Inferior parietal cortex (tissue), 1 donor: Measurements from ENCODE around the gene SUGT1.
A peak's percentile ranks its signal among the peaks of the same experiment; 100 is the strongest.
"Not testable (repeated sequence)": the region's sequence is repeated elsewhere in the genome, so short reads cannot be mapped to it uniquely, and the experiment has no call there.

Experiments
- DNase-seq: peaks from one replicate; pipeline ENCODE4 v3.0.0-alpha.2; 2016; ENCODE audit errors: extremely low spot score

SUGT1 gene

DNA sequence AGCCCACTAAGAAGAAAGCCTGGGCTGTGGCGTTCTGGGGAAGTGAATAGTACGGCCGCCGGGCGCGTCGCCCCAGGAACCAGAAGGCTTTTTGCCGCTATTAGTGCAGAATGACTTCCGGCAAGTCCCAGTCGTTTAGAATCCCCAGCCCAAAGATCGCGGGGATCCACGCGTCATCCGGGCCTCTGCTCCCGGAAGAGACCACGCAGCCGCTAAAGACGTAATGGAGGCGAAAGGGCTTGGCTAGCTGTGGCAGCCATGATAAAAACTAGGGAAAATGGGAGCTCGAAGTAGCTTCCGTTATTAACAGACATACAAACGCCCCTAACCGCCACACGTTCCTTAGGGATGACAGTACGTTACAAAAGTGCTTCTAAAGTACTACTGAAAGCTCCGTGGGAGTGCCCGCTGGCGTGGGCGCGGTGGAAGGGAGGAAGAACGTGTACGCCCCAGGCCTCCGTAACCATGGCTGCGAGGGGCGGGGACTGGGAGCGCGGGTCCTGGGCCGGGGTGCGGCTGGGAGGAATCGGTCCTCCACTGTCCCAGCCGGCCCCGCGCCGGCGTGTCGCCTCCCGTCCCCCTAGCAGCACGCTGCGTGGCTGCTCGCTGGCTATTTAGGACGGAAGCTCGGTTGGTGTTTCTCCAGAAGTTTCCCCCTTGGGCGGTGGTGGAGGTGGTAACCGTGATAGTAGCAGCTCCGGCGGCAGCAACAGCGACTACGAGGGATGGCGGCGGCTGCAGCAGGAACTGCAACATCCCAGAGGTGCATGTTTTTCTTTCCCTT is at the start of gene SUGT1:
TSS of gene SUGT1 (plus strand) at position 641 of the 784 bp plus-strand sequence. CDS start at position 726, 85 bp downstream.
- peak; percentile 97 for DNase-seq

DNA sequence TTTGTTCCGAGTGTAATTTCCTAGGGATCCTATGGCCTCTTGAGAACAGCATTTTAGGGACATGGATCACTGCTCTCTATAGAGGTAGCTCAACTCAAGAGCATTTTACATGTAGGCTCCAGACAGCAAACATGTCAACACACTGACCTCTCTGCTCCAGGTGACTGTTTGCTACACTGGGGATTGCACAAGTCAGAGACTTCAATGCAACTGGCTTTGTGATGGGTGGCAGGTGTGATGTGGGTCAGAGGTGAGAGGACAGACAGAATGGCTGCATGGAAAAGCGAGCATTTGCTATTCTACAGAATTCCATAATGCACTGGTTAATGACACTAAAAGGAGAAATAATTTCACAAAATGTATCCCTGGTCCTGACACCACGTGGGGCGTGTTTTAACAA is 49.3 kb upstream of the SUGT1 start:
- not testable (repeated sequence) for DNase-seq

DNA sequence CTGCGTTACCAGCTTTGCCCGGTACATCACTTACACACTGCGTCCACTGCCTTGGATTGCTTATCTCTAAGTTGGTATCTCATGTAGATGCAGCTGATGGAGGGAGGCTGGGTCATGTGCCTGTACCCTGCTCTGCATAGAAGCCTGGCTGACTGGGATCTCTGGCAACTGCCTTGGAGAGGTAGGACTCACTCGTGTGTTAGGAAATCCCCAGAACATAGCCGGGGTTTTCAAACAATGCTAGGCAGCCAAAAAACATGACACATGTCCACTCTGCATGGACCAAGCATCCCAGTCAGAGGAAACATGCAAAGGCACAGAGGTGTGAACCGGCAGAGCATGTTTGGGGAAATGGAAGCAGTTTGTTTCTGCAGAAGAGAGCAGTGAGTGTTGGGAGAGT is 46.5 kb upstream of the SUGT1 start:
- not testable (repeated sequence) for DNase-seq

DNA sequence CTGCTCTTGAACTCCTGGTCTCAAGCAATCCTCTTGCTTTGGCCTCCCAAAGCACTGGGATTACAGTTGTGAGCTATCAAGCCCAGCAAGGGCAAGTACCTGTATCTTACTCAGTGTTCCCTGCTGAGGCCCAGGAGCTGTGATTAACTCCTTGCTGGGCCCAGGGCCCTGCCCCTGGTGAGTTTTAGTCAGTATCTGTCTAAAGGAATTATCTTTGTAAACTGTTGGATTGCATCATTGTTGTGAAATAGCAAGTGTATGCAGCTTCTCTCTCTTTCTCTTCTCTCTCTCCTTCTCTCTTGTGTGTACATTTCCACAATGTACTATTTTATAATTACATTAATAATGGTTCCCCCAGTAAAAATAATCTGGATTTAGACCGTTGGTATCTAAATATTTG is 45.8 kb upstream of the SUGT1 start:
- DNase-seq = not testable (repeated sequence)

DNA sequence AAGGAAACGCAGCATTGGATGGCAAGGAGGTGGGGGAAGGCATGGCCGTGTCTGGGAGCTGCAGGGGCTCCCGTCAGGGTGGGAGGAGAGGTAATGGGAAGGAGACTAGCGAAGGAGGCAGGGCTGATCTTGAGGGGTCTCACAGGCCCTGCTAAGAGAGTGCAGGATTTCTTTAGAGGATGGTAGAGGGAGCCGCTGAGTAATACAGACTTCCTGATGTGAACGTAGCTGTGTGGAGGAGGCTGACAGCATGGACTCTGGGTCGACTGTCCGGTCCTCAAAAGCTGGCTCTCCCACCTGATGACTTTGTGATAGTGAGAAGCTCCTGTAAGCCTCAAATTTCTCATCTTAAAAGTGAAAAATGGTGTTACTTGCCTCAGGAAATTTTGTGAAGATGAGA is 44.5 kb upstream of the SUGT1 start:
- DNase-seq = not testable (repeated sequence)

DNA sequence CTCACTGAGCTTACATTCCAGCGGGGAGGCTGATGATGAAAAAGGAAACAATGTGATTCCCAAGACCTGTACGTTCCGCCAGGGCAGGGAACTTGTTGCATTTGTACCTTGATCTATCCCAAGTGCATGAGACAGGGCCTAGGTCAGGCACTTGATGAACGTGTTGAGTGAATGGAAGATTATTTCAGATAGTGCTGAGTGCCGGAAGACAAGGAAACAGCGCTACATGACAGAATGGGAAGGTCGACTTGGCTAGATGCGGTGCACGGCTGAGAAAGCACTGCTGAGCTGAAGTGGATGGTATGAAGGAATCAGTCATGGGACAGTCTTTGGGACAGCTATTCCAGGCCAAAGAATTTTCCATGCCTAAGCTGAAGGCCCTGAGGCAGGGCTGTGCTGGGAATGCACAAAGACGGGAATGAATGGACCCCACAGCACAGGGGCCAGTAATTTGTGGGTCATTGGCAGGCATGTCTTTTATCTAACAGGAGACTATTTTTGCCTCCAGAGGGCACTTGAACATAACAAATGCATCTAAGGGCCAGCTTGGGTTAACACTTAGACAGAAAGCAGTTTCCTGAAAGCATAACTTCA is 43.5 kb upstream of the SUGT1 start:
- peak; percentile 66 for DNase-seq

DNA sequence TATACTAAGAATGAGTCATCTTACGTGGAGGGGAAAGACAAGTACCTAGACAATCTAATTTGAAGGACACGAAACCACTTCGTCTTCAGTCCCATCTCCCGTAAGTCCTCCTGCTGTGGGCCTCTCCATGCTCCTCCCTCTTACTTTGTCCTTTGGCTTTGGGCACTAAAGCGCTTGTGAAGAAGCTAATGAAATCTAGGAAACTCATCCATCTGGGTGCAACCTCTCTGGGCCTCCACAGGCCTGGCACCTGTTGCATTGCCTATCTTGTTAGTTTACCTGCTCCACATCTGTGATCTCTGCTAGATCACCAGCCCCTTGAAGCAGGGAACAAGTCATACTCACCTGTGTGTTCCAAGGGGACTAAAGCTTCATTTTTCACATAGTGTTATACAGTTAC is 42.5 kb upstream of the SUGT1 start:
- not testable (repeated sequence) for DNase-seq

DNA sequence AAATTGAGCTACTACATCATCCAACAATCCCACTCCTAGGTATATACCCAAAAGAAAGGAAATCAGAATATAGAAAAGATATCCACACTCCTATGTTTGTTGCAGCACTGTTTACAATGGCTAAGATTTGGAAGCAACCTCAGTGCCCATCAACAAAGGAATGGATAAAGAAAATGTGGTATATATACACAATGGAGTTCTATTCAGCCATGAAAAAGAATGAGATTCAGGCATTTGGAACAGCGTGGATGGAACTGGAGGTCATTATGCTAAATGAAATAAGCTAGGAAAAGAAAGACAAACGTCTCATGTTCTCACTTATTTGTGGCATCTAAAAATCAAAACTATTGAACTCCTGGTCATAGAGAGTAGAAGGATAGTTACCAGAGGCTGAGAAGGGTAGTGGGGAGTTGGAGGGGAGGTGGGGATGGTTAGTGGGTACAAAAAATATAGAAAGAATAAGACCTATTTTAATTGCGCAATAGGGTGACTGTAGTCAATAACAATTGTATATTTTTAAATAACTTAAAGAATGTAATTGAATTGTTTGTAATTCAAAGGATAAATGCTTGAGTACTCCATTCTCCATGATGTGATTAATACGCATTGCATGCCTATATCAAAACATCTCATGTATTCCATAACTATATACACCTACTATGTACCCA is 37.4 kb upstream of the SUGT1 start:
- no peak for DNase-seq

DNA sequence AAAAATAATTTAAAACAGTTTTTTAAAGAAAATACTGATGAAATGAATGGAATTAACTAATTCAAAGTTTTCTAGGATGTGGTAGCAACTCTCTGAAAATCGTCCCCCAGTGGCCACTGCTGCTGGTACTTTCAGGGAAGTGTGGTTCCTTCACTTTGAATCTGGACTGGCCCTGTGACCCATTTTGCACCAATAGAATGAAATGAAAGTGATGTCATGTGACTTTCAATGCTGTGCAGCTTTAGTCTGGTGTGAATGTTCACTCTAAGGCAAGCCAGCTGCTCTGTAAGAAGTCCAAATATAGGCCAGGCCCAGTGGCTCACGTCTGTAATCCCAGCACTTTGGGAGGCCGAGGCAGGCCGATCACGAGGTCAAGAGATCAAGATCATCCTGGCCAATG is 36.8 kb upstream of the SUGT1 start:
- DNase-seq = no peak

DNA sequence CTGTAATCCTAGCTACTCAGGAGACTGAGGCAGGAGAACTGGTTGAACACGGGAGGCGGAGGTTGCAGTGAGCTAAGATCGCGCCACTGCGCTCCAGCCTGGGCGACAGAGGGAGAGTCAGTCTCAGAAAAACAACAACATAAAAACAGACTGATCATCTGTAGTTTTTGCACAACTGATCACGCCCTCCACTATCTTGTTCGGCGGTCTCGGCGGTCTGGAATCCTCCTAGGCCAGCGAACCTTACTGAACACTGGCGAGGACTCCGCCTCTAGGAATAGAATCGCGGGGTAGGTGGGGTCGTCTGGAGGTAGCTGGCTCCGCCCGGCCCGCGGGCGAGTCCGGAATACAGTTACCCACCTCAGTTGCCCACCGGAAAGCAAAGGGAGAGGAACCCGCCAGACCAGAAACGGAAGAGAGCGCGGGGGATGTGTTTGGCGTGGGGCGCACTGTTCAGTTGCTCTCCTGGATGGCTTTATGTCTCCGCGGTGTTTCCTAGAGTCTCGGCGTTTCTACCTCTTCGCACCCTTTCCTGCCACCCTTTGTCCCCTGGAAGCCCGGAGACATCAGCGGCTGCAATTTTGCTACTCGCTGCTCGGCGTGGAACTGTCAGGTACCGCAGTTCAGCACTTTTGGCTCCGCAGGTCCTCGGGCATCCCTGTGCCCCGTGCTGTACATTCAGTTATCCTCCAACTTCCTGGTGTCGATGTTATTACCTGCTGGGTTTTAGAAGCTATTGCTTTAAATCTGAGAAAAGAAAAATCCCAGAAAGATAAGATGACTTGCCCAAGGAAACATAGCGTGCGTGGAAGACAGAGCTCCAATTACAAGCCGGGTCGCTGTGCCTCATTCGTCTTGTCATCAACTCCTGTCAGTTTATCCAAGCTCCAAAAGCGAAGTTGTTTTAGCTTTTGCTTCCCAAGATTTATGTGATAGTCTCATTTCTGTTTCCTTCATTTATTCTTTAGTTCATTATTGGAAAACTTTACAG is 35.3 kb upstream of the SUGT1 start:
- peak; percentile 77 for DNase-seq

DNA sequence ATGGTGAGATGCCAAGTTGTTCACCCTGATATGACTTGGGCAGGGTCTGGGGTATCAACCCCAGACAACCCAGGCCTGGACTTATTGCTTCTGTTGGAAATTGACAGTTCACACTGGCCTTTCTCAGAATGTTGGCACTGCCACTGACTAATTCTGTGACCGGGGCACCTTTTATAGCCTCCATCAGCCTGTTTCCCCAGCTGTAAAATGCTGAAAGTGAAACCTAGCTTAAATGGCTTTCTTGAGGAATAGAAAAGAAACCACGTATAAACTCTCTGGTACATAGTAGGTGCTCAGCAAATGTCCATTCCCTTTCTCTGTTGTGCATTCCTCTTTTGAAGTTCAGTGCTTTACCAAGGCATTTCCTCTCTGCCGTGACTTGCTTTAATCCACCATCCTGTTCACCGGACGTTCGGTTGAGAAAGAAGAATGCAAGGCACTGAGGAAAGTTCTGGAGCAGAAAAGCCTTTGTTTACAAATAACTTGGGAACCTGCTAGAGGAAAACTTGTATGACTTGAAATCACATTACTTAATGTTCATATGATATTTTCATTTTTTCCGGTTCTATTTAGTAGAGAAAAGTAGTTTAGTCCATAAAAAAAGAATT is 21.4 kb upstream of the SUGT1 start:
- DNase-seq = not testable (repeated sequence)

DNA sequence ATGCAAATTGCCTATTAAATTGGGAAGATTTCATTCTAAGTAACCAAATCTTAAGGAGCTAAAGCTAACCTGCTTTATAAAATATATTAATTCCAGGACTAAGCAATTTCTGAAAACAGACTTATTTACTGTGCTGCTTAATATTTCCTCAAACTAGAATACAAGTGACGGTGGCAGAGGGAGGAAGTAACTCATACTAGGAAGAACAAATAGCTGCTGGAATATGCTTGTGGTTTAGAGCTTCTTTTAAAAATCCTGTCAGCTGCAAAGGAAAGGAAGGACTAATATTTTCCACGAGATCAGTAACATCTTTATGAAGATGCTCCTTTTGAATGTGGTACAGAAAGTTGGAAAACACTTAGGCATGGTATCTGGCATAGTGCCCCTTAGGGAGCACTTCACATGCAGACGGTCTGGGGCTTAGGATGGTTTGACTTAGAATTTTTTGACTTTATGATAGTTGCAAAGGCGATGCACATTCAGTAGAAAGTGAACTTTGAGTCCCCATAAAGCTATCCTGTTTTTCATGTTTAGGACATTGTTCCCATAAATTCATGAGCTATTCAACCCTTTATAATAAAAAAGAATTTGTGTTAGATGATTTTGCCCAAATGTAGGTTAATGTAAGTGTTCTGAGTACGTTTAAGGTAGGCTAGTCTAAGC is 13.8 kb upstream of the SUGT1 start:
- no peak for DNase-seq

DNA sequence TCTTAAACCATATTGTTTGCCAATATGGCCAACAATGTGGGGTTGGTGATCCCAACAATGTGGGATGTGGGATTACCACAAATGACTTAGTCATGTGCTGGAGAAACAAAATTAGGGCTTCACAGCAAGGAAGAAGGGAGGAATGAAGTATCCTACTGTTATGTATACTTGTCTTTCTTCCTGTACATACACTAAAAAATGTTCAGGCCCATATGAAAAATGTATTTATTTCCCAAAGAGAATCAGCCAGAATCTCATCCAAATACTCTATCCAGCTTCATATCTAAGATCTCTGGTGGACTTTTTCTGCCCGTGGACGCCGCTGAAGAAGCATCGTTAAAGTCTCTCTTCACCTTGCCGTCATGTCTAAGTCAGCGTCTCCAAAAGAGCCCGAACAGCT is 10.5 kb upstream of the SUGT1 start, which contains the start of gene HNRNPA1L2:
TSS of gene HNRNPA1L2 (plus strand) at position 301 of the 400 bp plus-strand sequence. CDS start at position 363, 62 bp downstream.
- DNase-seq = no peak

DNA sequence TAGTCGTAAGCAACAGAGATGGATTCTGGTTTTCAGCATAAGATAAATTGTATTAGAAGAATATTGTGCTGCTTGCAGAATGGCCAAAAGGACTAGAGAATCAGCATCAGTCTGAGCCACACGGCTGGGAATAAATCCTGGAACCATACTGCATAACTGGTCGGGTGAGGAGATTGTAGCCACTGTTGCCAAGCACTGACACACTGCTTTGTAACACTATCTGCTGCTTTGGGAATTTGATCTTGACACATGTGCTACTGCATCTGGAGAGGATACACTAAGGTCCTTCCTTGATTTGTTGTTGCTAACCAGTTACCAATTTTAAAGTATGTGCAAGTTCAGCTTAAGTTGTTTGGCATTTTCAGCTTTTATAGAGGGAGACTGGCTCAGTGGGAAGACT is 8.5 kb upstream of the SUGT1 start:
- no peak for DNase-seq

DNA sequence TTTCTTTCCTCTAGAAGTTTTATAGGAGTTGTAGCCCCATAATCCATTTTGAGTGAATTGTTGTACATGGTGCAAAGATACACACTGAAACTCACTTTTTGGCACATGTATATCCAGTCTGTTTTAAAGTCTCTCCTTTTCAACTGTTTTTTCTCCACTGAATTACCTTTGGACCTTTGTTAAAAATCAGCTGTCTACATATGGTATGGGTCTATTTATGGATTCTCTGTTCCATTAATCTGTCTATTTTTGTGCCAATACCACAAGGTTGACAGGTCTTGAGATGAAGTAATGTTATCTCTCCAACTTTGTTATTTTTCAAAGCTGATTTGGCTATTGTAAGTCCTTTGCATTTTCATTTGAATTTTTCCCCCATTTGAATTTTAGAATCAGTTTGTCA is 5.7 kb upstream of the SUGT1 start:
- DNase-seq = no peak

DNA sequence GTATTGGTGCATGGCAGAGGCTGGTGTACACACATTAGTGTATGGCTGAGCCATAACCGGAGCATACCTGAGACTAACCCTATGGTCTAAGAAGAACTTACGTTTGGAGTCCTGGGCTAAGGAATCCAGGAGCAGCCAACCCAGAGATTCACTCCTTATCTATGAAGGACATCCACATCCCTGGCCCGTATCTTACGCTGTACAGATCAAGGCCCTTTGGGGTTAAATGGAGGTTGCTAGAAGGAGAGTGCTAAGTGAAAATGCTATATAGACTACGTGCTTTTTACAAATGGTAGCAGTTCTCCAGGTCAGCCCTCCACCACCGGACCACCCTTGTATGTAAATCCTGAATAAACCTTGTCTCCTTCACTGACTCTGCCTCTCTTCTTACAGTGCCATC is 1.9 kb upstream of the SUGT1 start:
- DNase-seq = no peak

DNA sequence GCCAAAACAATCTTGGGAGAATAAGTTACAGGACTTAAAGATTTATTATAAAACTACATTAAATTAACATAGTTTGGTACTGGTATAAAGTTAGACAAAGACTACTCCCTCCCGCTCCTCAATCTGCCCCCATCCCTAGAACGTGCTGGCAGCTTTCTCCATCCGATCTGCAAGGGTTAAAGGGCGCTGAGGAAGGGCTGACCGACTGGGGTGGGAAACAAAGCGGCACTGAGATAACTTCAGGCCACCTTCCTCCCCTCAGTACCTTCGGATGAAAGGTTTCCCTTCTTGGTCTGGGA is 790 bp upstream of the SUGT1 start:
- DNase-seq = no peak

DNA sequence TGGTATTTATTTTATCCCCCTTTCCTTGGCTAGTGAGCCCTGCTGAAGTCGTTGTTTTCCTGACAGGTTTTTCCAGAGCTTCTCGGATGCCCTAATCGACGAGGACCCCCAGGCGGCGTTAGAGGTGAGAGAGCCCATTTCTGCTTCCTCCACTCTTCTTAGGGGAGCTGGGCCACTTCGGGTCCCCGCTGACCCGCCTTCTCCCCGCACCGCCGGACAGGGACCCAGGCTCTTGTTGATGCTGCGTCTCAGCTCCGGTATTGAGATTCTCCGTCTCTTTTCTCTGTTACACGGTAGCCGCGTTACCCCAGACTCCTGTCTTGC is 306 bp downstream of the SUGT1 start:
- no peak for DNase-seq

DNA sequence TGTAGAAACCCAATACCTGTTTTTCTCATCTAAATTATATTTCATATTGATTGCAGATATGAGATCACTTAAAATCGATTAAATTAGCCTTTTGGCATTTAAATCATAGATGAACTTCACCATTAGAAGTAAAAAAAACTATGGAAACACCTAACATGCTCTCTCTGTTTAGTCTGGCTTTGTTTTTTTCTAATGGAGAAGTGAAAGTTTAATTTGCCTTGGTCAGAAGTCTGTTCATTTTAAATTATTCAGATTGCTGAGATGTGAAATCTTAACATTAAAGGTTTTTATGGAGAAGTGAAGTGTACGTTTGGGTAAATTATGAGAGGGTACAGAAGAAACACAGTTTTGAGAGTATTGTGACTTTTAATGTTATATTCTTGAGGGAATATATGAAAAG is 6.7 kb downstream of the SUGT1 start:
- no peak for DNase-seq

DNA sequence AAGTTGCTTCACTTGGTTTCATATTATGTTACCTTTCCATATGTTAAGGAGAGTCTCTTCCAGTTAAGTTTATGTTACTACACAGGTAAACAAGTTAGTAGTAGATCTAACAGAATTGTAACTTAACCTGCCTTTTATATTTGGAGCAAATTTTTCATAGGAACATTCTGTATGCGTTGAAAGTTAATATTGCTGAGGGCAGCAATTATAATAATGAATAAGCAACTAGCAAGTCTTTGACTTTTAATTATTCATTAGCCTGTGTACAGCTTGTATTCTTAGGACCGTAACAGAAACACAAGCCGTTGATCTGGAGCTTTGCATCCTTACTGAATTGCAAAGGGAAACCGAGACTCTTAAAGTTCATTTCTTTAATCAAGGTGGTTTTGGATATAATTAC is 11.6 kb downstream of the SUGT1 start:
- DNase-seq = no peak

DNA sequence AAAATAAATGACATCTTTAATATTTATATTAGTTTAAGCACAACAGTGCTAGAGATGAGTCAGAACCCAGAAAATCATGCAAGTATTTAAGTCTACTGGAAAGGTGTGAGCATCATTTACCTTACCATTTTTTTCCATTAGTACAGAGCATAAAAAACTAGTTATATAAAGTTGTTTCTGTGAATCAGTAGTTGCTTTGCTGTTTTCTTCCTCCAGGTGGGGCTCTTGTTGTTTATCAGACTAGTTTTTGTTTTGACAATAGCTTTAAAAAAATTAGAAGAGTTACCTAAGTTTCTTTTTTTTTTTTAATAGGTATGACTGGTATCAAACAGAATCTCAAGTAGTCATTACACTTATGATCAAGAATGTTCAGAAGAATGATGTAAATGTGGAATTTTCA is 12.7 kb downstream of the SUGT1 start:
- DNase-seq = no peak
